ENCODE data around the gene MAN2A1. TPM values are rescaled to one million over a fixed set of nuclear protein-coding genes. Genes with fewer than 3 reads are reported as not detected.

The MAN2A1 gene
- total RNA-seq, 1 experiment from 2014 or later, result 86.6 TPM

- H3K36me3 Mint-ChIP-seq, result peaks cover 48% of the 10 kb centered on the region
- no peak overlapping the region for H3K27ac Mint-ChIP-seq
- TF ChIP-seq, protein P1, sequence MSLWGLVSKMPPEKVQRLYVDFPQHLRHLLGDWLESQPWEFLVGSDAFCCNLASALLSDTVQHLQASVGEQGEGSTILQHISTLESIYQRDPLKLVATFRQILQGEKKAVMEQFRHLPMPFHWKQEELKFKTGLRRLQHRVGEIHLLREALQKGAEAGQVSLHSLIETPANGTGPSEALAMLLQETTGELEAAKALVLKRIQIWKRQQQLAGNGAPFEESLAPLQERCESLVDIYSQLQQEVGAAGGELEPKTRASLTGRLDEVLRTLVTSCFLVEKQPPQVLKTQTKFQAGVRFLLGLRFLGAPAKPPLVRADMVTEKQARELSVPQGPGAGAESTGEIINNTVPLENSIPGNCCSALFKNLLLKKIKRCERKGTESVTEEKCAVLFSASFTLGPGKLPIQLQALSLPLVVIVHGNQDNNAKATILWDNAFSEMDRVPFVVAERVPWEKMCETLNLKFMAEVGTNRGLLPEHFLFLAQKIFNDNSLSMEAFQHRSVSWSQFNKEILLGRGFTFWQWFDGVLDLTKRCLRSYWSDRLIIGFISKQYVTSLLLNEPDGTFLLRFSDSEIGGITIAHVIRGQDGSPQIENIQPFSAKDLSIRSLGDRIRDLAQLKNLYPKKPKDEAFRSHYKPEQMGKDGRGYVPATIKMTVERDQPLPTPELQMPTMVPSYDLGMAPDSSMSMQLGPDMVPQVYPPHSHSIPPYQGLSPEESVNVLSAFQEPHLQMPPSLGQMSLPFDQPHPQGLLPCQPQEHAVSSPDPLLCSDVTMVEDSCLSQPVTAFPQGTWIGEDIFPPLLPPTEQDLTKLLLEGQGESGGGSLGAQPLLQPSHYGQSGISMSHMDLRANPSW (CRISPR knock-in tag; conservative IDR thresholded peaks at IDR 0.05; ENCODE audit: low read depth), result no peak
- TF ChIP-seq, protein P2, sequence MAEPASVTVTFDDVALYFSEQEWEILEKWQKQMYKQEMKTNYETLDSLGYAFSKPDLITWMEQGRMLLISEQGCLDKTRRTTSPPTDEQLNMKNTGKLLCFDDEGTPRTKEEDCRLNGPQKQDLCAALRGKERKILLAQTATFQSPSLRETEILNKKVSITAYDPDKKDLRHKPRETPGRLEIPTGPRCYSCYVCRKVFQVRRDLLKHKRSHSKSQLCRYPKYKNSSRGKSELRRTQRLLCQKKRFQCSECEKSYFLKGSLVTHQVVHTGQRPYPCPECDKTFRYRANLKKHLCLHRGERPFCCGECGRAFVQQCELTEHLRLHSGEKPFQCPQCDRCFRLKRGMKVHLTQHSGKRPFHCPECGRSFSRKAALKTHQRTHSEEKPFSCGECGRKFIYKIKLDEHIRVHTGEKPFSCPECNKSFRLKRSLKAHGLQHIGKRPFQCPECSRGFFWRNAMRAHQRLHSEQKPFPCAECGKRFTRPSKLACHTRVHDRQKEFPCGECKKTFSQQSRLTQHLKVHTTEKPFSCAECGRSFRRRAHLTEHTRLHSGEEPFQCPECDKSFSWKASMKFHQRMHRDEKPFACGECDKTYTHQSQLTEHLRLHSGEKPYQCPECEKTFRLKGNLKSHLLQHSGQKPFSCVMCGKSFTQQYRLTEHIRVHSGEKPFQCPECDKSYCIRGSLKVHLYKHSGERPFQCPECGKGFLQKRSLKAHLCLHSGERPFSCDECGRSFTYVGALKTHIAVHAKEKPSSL (CRISPR knock-in tag; conservative IDR thresholded peaks at IDR 0.05), result no peak
- TF ChIP-seq TEAD4 (CRISPR knock-in tag; IDR thresholded peaks at IDR 0.05) (no peak), E2F1 (CRISPR knock-in tag; IDR thresholded peaks at IDR 0.05) (no peak), MXD4 (CRISPR knock-in tag; IDR thresholded peaks at IDR 0.05; ENCODE audit: borderline replicate concordance) (no peak), HMGA2 (CRISPR knock-in tag; IDR thresholded peaks at IDR 0.05) (no peak), IRF2 (CRISPR knock-in tag; IDR thresholded peaks at IDR 0.05; ENCODE audit: borderline replicate concordance, low read depth) (no peak), ZBTB21 (CRISPR knock-in tag; IDR thresholded peaks at IDR 0.05; ENCODE audit: borderline replicate concordance) (no peak), ATF2 (CRISPR knock-in tag; IDR thresholded peaks at IDR 0.05; ENCODE audit: borderline replicate concordance, low read depth) (no peak), ZSCAN18 (CRISPR knock-in tag; IDR thresholded peaks at IDR 0.05) (no peak)
- TF ChIP-seq, protein P3, sequence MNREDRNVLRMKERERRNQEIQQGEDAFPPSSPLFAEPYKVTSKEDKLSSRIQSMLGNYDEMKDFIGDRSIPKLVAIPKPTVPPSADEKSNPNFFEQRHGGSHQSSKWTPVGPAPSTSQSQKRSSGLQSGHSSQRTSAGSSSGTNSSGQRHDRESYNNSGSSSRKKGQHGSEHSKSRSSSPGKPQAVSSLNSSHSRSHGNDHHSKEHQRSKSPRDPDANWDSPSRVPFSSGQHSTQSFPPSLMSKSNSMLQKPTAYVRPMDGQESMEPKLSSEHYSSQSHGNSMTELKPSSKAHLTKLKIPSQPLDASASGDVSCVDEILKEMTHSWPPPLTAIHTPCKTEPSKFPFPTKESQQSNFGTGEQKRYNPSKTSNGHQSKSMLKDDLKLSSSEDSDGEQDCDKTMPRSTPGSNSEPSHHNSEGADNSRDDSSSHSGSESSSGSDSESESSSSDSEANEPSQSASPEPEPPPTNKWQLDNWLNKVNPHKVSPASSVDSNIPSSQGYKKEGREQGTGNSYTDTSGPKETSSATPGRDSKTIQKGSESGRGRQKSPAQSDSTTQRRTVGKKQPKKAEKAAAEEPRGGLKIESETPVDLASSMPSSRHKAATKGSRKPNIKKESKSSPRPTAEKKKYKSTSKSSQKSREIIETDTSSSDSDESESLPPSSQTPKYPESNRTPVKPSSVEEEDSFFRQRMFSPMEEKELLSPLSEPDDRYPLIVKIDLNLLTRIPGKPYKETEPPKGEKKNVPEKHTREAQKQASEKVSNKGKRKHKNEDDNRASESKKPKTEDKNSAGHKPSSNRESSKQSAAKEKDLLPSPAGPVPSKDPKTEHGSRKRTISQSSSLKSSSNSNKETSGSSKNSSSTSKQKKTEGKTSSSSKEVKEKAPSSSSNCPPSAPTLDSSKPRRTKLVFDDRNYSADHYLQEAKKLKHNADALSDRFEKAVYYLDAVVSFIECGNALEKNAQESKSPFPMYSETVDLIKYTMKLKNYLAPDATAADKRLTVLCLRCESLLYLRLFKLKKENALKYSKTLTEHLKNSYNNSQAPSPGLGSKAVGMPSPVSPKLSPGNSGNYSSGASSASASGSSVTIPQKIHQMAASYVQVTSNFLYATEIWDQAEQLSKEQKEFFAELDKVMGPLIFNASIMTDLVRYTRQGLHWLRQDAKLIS (CRISPR knock-in tag; IDR thresholded peaks at IDR 0.05; ENCODE audit: borderline replicate concordance), result no peak
- TF ChIP-seq, protein P4, sequence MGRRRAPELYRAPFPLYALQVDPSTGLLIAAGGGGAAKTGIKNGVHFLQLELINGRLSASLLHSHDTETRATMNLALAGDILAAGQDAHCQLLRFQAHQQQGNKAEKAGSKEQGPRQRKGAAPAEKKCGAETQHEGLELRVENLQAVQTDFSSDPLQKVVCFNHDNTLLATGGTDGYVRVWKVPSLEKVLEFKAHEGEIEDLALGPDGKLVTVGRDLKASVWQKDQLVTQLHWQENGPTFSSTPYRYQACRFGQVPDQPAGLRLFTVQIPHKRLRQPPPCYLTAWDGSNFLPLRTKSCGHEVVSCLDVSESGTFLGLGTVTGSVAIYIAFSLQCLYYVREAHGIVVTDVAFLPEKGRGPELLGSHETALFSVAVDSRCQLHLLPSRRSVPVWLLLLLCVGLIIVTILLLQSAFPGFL (CRISPR knock-in tag; IDR thresholded peaks at IDR 0.05; ENCODE audit: borderline replicate concordance), result no peak
- TF ChIP-seq, protein P5, sequence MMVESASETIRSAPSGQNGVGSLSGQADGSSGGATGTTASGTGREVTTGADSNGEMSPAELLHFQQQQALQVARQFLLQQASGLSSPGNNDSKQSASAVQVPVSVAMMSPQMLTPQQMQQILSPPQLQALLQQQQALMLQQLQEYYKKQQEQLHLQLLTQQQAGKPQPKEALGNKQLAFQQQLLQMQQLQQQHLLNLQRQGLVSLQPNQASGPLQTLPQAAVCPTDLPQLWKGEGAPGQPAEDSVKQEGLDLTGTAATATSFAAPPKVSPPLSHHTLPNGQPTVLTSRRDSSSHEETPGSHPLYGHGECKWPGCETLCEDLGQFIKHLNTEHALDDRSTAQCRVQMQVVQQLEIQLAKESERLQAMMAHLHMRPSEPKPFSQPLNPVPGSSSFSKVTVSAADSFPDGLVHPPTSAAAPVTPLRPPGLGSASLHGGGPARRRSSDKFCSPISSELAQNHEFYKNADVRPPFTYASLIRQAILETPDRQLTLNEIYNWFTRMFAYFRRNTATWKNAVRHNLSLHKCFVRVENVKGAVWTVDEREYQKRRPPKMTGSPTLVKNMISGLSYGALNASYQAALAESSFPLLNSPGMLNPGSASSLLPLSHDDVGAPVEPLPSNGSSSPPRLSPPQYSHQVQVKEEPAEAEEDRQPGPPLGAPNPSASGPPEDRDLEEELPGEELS (CRISPR knock-in tag; IDR thresholded peaks at IDR 0.05), result no peak
- TF ChIP-seq, protein P6, sequence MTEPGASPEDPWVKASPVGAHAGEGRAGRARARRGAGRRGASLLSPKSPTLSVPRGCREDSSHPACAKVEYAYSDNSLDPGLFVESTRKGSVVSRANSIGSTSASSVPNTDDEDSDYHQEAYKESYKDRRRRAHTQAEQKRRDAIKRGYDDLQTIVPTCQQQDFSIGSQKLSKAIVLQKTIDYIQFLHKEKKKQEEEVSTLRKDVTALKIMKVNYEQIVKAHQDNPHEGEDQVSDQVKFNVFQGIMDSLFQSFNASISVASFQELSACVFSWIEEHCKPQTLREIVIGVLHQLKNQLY (CRISPR knock-in tag; IDR thresholded peaks at IDR 0.05), result no peak
- peak; percentile 62 for ATAC-seq
- DNase-seq (ENCODE audit: low spot score), result no peak
- ChIA-PET CTCF (no interaction called here), POLR2A (no interaction called here)
- no peaks in the 10 kb centered on the region for H3K27me3 Mint-ChIP-seq (ENCODE audit: low read depth)
- peaks cover 5% of the 10 kb centered on the region for H3K9me3 Mint-ChIP-seq
- no peak overlapping the region for H3K4me3 Mint-ChIP-seq
- peaks cover 43% of the 10 kb centered on the region for H3K4me1 Mint-ChIP-seq
Measured at GRCh38 chr5:109836280-109836679, 146.6 kb downstream of the MAN2A1 start.

Data from WTC11 (cell line).